ENCODE results near the gene PLTP. TPM values are rescaled to one million over a fixed set of nuclear protein-coding genes. Genes with fewer than 3 reads are reported as not detected.

The PLTP gene
- total RNA-seq, 1 experiment from 2014 or later, result 62.5 TPM

GRCh38 chr20:45909336-45909808, 2.6 kb downstream of the PLTP start:
- Histone ChIP-seq H3K56ac (ENCODE audit: insufficient read length, low read depth, low read length) (no peak overlapping the region), H3T11ph (ENCODE audit: low read length) (no peak overlapping the region)

More at GRCh38 chr20:45909336-45909808, 2.6 kb downstream of the PLTP start:
- Mint-ChIP-seq H3K4me3 (peak overlapping the region in 1 of 2 experiments; percentile 92; a peak in 1 of 5 replicates), H3K27ac (no peak overlapping the region), H3K36me3 (ENCODE audit: insufficient read depth in 1 of 3, low read depth in 3 of 3) (peaks cover 40 to 44% (median 42%) of the 10 kb centered on the region in 3 experiments; a peak in 6 of 7 replicates), H3K4me1 (peaks cover 13 to 22% of the 10 kb centered on the region in 2 experiments), H3K27me3 (ENCODE audit: low read depth) (no peaks in the 10 kb centered on the region), H3K9me3 (no peaks in the 10 kb centered on the region)
- no peak overlapping the region for H4K5ac ChIP-seq (ENCODE audit: insufficient read length, low read depth, low read length)
- no peak overlapping the region for H3K4ac ChIP-seq (ENCODE audit: low read depth, low read length)
- H2AFZ ChIP-seq (ENCODE audit: low read length), result no peak overlapping the region
- no peak overlapping the region for H2BK15ac ChIP-seq (ENCODE audit: low read depth, low read length)
- WGBS (ENCODE audit: extremely low coverage, insufficient read length, low lambda C conversion rate), result no CpG with 5 or more reads among the region's 12 CpGs
- H2AK5ac ChIP-seq (ENCODE audit: insufficient read length, low read length), result no peak overlapping the region
- TF ChIP-seq CTCF (conservative IDR thresholded peaks at IDR 0.05), result no peak
- no peak overlapping the region for H2BK120ac ChIP-seq (ENCODE audit: low read depth, low read length, poor library complexity, severe bottlenecking)
- no peaks in the 10 kb centered on the region for H3K79me2 ChIP-seq (ENCODE audit: insufficient read depth, low read length)
- no peak overlapping the region for H3K4me2 ChIP-seq (ENCODE audit: insufficient read depth, insufficient read length, low read length)
- no peak overlapping the region for H3K18ac ChIP-seq (ENCODE audit: insufficient read length, low read depth, low read length)
- H4K20me1 ChIP-seq (ENCODE audit: control insufficient read depth, insufficient read depth, insufficient read length), result no peaks in the 10 kb centered on the region
- H4K8ac ChIP-seq (replicated peaks; ENCODE audit: insufficient read length, low read depth, low read length), result no peak overlapping the region
- H3K23ac ChIP-seq (ENCODE audit: insufficient read length, low read depth, low read length), result no peak overlapping the region
- H2BK5ac ChIP-seq (ENCODE audit: insufficient read length, low read length), result no peak overlapping the region
- no peak for DNase-seq
- no peak overlapping the region for H2BK20ac ChIP-seq (ENCODE audit: low read depth, low read length, poor library complexity, severe bottlenecking)
- H3K4me1 ChIP-seq (ENCODE audit: insufficient read depth, low read length), result no peaks in the 10 kb centered on the region
- no peak overlapping the region for H4K91ac ChIP-seq (ENCODE audit: insufficient read length, low read depth, low read length)
- no peak overlapping the region for H3K27ac ChIP-seq (ENCODE audit: insufficient read length, low read depth, low read length)
- H3K23me2 ChIP-seq (ENCODE audit: insufficient read length, low read depth, low read length, poor library complexity, severe bottlenecking), result peaks cover 16% of the 10 kb centered on the region
- H3K9me3 ChIP-seq (ENCODE audit: control insufficient read depth, low read depth, low read length), result no peaks in the 10 kb centered on the region
- H3K9ac ChIP-seq (ENCODE audit: extremely low read depth, insufficient read length, low read length), result no peak overlapping the region
- H3K14ac ChIP-seq (ENCODE audit: insufficient read depth, low read length), result no peak overlapping the region
- no peaks in the 10 kb centered on the region for H3K27me3 ChIP-seq (ENCODE audit: insufficient read depth, low read length)
- H3K79me1 ChIP-seq (ENCODE audit: insufficient read depth, low read depth, low read length, poor library complexity, severe bottlenecking), result no peaks in the 10 kb centered on the region
- H2BK12ac ChIP-seq (ENCODE audit: insufficient read length, low read depth, low read length), result no peak overlapping the region
